GM19395 (cell line): ENCODE measurements around the gene RYR3.
A peak's percentile ranks its signal among the peaks of the same experiment; 100 is the strongest.

Experiments
- ATAC-seq: cut with Tn5 transposase; IDR thresholded peaks from one replicate; pipeline ENCODE4 v1.9.1; 2021; ENCODE audit warnings: mild to moderate bottlenecking, moderate library complexity; ENCODE audit not compliant: unreplicated experiment

RYR3 gene

DNA sequence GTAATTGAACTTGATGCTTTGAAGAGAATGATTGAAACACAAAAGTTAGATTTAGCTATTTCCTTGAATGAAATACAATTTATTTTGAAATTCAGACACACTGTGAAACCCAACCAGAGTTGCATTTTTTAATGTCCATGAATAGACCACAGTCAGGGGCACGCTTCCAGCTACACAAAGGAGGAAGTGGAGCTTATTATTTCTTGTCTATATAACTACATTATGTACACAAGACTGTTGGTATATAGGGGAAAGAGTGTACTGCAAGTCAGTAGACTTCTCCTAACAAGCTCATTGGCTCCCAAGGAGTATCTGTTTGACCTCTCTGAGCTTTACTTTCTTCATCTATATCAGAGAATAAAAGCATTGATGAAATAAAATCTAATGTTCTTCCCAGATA lies 326.2 kb downstream of the RYR3 start:
- ATAC-seq = no peak

- ATAC-seq = no peak
Measured at GRCh38 chr15:33638453-33638852, 327.7 kb downstream of the RYR3 start.

DNA sequence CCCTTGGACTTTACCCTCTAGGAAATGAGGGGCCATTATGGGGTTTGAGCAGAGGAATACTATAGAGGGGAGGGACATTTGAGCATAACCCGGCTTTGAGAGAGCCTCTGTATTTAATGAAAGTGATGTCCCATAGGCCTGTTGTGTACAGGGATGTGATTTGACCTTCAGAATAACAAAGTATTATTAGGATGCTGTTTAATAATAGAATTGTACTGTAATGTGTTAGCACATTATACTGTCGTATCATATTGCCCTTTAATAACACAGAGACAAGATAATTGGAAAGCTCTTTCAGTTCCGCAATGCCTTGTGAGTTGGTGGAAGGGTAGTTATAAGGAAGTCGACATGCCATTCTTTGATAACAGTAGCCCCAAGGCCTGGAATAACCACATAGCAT lies 328.3 kb downstream of the RYR3 start:
- ATAC-seq = no peak

- ATAC-seq = no peak
Measured at GRCh38 chr15:33639456-33639855, 328.7 kb downstream of the RYR3 start.

- ATAC-seq = no peak
Measured at GRCh38 chr15:33639978-33640377, 329.2 kb downstream of the RYR3 start.

GRCh38 chr15:33641069-33641468 lies 330.3 kb downstream of the RYR3 start:
- ATAC-seq = no peak

DNA sequence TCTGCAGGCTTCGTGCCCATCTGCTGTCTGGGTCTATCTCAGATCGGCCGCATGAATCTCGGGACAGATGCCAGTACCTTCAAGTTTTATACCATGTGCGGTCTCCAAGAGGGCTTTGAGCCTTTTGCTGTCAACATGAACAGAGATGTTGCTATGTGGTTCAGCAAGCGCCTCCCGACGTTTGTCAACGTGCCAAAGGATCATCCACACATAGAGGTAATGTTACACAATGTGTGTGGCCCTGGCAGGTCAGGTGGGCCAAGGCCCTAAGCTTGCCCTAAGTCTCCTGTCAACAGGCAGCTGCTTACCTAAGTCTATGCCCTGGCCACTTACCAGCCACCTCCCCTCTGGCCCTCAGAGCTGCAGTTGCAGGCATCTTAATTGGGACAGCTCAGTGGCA lies 333.5 kb downstream of the RYR3 start:
- ATAC-seq = no peak

- ATAC-seq = no peak
Measured at GRCh38 chr15:33646744-33647143, 336.0 kb downstream of the RYR3 start.

- no peak for ATAC-seq
Measured at GRCh38 chr15:33649217-33649933, 338.6 kb downstream of the RYR3 start.

DNA sequence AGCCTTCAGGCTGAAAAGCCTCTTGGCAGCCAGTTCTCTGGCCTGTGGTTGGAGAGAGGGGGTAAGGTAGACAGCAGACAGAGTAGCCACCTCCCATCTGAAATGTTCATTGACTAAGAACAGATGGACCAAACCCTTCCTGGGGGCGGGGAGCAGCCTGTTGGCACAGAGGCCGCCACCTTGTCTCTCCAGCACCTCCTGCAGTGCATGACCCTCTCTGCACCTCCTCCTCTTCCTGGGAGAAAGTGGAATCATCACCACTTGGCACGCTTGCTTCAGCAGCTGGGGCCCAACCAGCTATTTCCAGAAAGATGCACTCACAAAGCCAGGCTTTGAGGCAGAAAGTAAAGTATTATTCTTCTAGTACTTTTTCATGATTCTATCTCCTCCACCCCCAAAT lies 344.1 kb downstream of the RYR3 start:
- no peak for ATAC-seq

DNA sequence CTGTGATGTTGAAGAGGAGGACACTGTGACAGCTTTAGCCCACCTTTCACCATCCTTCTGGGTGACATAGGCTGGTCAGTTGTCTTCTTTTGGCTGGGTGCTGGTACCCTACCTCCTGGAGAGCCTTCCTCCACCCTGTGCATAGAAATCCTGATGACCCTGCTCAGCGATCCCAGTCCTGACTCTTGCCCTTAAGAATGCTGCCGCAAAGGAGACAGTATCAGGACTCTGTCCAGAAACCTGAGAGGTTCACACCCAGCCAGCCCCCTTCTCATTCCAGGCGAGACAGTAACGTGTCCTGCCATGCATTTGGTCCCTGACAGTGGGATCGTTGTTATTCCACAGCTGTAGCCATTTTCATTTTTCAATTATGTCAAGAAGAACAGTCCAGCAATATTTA lies 344.7 kb downstream of the RYR3 start:
- no peak for ATAC-seq

GRCh38 chr15:33656168-33656567 lies 345.4 kb downstream of the RYR3 start:
- ATAC-seq = no peak

DNA sequence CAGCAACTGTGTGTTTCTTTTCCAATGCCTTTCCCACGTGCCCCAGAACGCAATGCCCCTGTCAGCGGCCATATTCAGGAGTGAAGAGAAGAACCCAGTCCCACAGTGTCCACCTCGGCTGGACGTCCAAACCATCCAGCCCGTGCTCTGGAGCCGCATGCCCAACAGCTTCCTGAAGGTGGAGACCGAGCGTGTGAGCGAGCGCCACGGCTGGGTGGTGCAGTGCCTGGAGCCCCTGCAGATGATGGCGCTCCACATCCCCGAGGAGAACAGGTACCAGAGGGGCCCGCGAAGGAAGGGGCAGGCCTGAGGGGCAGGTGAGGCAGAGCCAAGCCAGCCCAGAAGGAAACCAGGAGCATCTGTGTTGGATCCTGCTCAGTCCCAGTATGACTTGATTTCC lies 349.4 kb downstream of the RYR3 start:
- ATAC-seq = no peak

DNA sequence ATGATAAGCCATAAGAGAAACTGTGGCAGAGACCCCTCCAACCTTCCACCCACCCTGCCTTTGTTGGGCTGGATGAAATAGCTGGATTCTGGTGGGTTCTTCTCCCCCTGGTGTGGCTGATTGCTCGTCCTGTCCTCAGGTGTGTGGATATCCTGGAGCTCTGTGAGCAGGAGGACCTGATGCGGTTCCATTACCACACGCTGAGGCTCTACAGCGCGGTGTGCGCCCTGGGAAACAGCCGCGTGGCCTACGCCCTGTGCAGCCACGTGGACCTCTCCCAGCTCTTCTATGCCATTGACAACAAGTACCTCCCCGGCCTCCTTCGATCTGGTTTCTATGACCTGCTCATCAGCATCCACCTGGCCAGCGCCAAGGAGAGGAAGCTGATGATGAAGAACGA lies 351.2 kb downstream of the RYR3 start:
- no peak for ATAC-seq

GRCh38 chr15:33664947-33665346 lies 354.2 kb downstream of the RYR3 start:
- no peak for ATAC-seq

GRCh38 chr15:33670567-33670966 lies 359.8 kb downstream of the RYR3 start:
- ATAC-seq = peak; percentile 45

DNA sequence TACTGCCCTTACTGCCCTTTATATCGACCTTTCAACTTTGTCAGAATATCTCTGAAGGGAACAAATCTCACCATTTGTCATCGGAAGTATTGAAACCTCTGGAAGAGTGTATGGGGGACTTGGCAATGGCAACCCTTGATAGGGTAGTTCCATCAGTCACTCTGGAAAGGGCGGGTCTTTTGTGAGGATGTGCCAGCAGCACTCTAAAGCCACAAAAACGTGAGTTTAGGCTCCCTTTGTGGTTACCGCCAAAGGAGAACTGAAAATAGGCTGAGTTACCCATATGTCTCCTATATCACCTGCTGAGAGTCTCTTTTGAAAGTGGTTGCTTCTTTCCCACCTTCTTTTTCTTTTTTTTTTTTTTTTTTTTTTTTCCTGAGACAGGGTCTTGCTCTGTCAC lies 360.7 kb downstream of the RYR3 start:
- ATAC-seq = peak; percentile 91

DNA sequence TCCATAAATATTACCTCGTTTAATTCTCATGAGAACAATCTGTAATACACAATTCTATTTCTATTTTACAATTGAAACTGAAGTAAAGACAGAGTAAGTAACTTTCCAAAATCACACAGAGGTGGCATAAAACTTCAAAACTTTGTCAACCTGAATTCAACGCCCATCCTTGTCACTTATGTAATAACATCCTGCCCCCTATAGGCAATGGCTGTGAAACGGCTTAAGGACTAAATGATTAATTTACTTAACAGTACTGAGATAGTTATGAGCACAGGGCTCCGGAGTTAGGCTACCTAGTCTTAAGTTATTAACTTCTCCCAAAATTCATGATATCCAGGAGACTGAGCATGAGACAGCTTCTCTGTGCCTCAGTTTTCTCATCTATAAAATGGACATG lies 364.5 kb downstream of the RYR3 start:
- no peak for ATAC-seq

GRCh38 chr15:33677238-33677830 lies 366.6 kb downstream of the RYR3 start:
- no peak for ATAC-seq

DNA sequence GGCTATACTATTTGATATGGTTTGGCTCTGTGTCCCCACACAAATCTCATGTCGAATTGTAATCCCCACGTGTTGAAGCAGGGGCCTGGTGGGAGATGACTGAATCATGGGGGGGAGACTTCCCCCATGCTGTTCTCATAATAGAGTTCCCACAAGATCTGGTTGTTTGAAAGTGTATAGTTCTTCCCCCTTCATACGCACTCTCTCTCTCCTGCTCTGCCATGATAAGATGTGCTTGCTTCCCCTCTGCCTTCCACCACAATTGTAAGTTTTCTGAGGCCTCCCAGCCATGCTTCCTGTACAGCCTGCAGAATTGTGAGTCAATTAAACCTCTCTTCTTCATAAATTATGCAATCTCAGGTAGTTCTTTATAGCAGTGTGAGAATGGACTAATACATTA lies 367.4 kb downstream of the RYR3 start:
- ATAC-seq = no peak

- no peak for ATAC-seq
Measured at GRCh38 chr15:33678602-33679001, 367.8 kb downstream of the RYR3 start.

GRCh38 chr15:33679061-33679460 lies 368.3 kb downstream of the RYR3 start:
- ATAC-seq = no peak

DNA sequence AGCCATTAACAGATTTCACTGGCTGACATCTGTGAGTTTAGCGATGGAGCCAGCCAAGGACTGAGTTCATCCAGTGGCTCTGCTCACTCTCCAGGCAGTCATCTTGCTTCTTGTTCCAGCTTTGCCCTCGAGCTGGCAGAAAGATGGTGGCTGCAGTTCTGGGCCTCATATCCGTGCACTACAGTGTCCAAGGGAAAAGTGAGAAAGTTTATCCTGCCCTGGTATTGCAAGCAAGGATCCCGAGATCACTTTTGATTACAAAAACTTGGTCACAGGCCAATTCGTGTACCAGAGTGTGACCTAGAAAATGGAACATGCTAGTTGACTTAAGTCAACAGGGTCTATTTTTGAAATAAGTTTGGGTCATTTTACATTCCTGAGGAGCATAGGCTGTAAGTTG lies 369.6 kb downstream of the RYR3 start:
- no peak for ATAC-seq
